HG02610 (cell line): ENCODE results near the gene TMCC2.

ENCODE experiments used
- ATAC-seq: cut with Tn5 transposase; IDR thresholded peaks from one replicate; pipeline ENCODE4 v1.9.1; 2021; ENCODE audit warnings: mild to moderate bottlenecking, moderate library complexity; ENCODE audit not compliant: unreplicated experiment

The TMCC2 gene

DNA sequence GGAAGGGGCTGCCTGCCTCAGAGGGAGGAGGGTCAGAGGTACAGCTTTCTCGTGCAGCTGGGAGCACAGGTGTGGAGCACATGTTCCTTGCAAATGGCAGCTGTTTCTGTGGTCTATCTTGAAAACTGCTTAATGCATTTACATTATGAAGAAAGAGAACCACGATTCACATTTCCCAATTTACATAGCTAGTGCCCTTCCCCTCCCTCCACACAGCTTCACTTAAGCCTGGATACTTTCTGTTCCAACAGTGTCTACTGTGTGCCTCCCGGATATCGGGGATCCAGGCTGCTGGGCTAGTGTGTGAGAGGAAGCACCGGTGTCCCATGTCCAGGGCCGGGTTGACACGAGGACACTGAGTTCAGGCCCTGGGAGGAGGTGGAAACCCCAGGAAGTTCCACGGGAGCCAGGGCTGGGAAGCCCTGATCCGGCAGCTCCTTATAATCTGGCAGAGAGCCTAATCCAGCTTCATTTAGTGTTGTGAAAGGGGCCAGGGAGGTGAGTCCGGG, 31.6 kb downstream of the TMCC2 start:
- ATAC-seq = no peak

DNA sequence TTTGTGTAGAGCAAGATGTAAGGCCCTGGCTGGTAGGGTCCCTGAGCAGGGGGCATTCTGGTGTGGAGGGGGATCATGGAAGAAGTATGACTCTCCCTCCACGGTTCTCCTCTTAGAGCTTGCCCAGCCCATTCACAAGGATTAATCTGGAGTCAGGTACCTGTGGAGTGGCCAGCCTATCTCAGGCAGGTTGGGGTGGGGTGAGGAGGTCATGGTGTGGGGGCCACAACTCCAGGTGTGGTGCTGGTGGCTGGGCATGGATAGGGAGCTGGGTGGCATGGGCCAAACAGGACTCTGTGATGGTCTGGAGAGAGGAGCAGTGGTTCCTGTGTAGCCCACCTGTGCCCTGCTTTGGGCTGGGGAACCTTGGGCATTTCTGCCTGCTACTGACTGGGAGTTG, 32.3 kb downstream of the TMCC2 start:
- ATAC-seq = no peak

DNA sequence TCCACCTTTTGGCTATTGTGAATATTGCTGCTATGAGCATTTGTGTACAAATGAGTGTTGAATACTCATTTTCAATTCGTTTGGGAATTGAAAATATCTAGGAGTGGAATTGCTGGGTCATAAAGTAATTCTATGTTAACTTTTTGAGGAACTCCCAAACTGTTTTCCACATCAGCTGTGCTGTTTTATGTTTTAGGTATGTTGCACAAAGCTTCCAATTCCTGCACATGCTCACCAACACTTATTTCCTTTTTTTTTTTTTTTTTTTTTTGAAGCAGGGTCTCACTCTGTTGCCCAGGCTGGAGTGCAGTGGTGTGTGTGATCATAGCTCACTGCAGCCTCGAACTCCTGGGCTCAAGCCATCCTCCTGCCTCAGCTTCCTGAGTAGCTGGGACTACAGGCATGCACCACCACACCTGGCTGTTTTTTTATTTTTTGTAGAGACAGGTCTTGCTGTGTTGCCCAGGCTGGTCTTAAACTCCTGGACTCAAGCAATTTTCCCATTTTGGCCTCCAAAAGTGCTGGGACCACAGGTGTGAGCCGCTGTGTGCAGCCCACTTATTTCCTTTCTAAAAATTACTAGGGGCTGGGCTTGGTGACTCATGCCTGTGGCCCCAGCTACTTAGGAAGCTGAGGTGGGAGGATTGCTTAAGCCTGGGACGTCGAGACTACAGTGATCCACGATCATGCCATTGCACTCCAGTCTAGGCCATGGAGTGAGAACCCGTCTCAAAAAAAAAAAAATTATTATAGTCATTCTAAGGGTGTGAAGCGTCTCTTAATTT, 33.4 kb downstream of the TMCC2 start:
- no peak for ATAC-seq

DNA sequence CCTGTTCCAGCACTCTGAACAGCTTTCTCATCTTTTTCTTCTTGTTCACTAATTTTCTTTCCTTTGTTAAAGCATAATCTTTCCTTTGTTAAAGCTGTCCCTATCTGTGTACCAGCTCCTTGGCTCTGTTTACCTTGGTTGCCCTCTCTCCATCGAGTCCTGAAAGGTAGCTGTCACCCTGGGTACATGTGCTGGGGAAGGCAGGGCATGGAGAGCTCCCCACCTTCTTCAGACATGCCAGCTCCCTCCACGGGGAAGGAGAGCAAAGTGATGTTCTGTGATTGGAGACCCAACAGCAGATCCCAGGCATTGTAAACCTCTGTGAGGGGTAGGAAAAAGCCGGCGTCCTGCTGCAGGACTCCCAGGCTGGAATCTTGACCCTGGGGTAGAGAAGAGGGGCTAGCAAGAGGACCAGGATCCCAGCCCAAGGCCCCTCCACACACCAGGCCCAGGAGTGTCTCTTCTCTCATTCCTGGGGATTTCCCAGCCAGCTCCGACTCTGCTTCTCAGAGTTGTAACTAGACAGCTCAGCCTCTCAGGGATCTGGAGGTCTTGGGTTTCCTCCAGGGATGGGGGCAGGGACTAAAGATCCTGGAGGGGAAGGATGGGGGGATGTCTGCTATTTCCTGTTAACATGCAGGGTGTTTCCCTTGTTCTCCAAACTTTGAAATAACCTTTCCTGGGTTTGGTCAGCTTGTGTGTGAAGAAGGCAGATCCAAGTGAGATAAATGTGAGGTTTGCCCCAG, 34.4 kb downstream of the TMCC2 start:
- ATAC-seq = no peak

- ATAC-seq = no peak
Measured at GRCh38 chr1:205262731-205263171, 35.0 kb downstream of the TMCC2 start.

GRCh38 chr1:205263580-205264190, 35.9 kb downstream of the TMCC2 start:
- ATAC-seq = no peak

DNA sequence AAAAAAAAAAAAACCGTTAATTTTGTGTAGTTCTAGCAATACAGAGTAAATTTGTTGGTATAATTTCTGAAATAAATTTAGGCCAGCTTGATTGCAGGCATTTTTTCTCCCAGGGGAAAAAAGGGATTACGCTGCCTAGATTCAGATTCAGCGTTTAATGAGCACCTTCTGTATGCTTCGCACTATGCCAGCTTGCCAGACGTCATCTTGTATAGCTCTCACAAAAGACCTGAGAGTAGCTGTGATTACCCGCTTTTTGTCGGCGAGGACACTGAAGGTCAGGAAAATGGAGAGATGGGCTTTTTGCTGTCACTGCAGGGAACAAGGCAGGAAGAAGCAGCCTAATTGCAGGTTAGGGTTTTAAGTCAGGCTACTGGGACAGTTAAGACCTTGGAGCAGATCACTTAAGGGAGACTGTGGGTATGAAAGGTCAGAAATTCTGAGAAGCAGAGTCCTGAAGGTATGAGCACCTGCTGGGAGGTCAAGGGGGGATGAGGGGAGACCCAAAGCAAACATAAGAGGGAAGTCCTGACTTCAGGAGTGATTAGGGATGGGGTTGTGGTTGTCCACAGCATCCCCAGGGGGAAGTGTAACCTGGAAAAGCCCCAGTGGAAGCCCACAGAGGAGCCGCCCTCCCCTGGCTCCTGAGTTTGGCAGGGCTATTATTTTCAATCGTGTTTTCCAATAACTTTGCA, 39.0 kb downstream of the TMCC2 start:
- ATAC-seq = no peak

DNA sequence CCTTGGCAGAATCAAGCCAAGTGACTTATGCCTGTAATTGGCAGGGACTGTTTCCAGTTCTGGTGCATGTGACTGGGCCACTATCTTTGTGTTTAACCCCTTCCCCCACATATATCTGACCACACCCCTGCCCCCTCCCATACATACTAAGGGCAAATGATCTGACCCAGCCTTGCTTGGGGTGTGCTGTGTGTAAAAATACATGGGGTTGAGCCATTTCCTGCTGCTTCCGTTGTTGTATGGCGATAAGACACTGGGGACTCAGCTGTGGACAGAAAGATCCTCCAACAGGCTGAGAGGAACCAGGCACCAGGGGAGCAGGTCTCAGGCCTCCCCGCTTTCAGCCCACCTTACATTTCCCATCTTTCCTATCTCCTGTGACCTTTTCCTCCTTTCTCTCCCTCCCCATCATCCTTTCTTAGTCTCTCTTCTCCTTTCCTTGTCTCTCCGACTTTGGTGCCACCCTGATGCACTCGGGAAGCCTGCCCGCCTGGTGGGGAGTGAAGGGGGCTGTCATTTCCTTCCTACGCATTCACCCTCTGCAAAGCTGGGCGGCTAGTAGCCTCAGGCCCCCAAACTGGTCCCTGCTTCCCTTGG, 39.7 kb downstream of the TMCC2 start:
- ATAC-seq = no peak

GRCh38 chr1:205268846-205269680, 41.3 kb downstream of the TMCC2 start:
- no peak for ATAC-seq

- no peak for ATAC-seq
Measured at GRCh38 chr1:205269711-205270110, 42.0 kb downstream of the TMCC2 start.

GRCh38 chr1:205270271-205270670, 42.5 kb downstream of the TMCC2 start:
- ATAC-seq = no peak

DNA sequence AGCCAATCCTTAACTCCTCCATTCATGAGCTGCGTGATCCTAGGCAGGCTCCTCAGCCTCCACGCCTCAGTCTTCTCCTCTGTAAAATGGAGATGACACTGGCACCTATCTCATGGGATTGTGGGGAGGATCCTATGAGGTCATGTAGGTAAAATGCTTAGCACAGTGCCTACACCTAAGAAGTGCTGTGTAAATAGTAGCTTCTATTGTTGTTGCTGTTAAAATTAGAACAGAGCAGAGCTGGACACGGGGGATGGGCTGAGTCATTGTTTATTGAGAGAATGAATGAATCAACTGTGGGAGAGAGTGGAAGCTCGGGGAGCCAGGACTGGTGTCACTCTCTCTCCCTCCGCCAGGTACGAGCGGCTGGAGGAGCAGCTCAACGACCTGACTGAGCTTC, 43.0 kb downstream of the TMCC2 start:
- ATAC-seq = no peak

DNA sequence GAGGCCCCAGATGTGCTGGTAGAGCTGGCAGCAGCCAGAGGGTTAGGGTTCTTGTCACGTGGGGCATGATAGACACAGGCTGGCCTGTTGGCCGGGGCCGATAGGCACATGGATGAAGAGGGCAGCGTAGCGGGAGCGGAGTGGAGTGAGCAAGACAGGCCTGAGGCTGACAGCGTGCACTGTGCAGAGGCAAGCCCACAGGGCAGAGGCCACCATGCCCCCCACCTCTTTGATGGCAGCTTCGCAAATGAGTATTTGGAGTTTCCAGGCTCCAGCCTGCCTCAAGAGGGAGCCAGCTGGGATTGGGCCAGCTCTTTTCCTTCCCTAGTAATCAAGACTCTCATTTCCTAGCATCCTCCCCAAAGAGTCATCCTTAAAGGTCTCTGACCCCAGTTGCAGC, 43.5 kb downstream of the TMCC2 start:
- no peak for ATAC-seq

DNA sequence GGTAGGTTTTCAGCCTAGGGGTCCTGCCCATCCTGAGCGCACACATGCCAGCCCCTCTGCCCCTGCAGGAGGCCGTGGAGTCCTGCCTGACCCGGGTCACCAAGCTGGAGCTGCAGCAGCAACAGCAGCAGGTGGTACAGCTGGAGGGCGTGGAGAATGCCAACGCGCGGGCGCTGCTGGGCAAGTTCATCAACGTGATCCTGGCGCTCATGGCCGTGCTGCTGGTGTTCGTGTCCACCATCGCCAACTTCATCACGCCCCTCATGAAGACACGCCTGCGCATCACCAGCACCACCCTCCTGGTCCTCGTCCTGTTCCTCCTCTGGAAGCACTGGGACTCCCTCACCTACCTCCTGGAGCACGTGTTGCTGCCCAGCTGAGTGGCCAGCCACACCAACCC, 44.0 kb downstream of the TMCC2 start:
- no peak for ATAC-seq

GRCh38 chr1:205272536-205272935, 44.8 kb downstream of the TMCC2 start:
- no peak for ATAC-seq

DNA sequence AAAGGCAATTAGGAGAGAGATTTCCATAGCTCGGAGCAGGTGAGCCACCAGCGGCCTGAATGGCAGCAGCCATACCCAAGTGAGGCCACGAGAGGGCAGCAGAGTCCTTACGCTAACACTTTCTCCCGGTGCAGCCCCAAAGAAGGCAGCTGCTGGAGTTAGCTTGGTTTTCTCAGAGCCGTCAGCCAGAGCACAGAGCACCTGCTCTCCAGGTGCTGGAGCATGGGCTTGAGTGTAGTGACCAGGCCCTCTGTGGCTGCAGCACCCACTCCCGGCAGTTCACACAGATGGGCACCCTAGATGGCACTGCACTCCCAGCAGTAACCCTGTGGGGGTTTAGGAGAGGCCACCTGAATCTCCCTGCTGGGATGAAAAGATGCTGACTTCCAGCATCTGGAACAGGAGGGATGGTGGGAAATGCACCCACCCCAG, 45.8 kb downstream of the TMCC2 start:
- ATAC-seq = peak; percentile 54

GRCh38 chr1:205274041-205274691, 46.4 kb downstream of the TMCC2 start:
- no peak for ATAC-seq

- no peak for ATAC-seq
Measured at GRCh38 chr1:205275133-205275532, 47.4 kb downstream of the TMCC2 start.
